ACHN (cell line): Measurements from ENCODE around the gene RABL2B.
"Not testable (repeated sequence)": the region's sequence is repeated elsewhere in the genome, so short reads cannot be mapped to it uniquely, and the experiment has no call there.

Experiments used
- DNase-seq: peaks from one replicate; pipeline ENCODE4 v3.0.0-alpha.2; 2015
- in situ Hi-C: cut with HindIII; loops from 2 replicates; pipeline ENCODE4 v1.10.0; 2017; ENCODE audit warnings: low sequenced_read_pairs, low pct_ligation_motif_present, low pct_unique_long_range_greater_than_20kb

Gene RABL2B

DNA sequence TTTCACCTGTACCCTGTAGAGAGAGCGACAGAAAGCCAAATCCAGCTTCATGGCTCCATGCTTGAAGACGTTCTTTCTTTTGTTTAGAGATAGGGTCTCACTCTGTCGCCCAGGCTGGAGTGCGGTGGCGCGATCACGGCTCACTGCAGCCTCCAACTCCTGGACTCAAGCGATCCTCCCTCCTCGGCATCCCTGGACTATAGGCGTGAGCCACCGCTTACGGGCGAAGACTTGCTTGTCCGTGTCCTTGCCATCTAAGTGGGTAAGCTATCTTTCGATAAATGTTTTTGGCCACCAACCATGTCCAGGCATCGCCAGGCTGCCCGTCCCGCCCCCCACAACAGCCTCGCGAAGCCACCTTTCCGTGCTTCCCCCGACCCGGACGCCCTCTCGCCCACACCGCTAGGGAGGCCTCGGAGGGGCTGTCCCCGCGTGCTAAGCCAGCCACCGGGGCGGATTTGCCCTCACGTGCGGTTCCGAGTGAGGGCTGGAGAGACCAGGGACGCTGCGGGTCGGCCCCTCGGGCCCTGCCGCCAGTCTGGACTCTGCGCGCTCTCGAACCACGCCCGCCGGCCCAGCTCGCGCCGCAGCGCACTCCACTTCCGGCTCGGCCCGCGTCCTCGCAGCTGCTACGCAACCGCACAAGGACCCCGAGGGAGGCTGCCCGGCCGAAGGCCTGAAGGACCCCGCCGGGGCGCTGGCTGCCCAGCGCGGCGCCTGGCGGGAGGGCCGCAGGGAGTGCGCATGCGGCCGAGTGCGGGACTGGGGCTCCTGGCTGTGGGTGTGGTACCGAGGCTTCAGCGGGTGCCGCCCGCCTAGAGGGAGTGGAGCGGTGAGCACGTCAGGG lies at the start of gene RABL2B:
Gene RABL2B, minus strand, starts transcription at position 604 of the 847 bp plus-strand sequence. CDS start 1,342 bp downstream, outside the sequence.
- in situ Hi-C loops = not testable (repeated sequence)
- peak; percentile 84 for DNase-seq

- in situ Hi-C loops, DNase-seq: not testable (repeated sequence)
Measured at GRCh38 chr22:50786936-50787335, 3.5 kb upstream of the RABL2B start.

DNA sequence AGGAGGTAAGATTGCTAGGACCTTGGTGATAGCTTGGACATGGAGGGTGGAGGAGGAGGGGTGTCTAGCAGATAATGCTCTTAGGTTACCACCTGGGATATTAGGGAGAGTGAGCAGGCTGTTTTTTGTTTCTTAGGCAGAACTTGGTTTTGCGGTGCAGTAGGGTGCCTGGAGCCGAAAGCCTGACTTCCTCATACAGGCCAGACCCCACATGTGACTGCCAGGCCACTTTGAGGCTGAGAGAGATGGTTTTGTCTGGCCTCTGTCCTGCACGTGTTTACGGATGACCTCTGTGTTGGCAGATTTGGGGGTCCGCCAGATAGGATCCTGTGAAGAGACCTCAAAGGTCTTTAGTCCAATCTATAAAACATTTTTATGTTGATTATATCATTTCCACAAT lies 1.9 kb upstream of the RABL2B start:
- in situ Hi-C loops, DNase-seq: not testable (repeated sequence)

- in situ Hi-C loops, DNase-seq: not testable (repeated sequence)
Measured at GRCh38 chr22:50783880-50784276, 442 bp upstream of the RABL2B start.

- not testable (repeated sequence) for DNase-seq
Measured at GRCh38 chr22:50782253-50782652, 1.2 kb downstream of the RABL2B start.

DNA sequence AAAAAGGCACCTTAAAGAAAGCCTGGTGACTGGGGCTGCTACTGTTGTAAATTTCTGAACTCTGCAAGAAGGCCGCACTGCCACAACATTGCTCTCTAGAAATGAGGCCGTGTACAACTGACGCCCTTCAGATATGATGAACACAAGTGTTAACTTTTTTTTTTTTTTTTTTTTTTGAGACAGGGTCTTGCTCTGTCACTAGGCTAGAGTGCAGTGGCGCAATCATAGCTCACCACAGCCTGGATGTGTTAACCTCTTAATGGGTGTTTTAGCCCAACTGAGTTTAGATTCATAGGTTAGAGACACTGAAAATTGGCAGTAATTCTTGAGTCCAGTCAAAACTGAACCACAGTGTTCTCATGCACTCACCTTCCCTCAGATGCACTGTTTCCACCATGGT lies 3.2 kb downstream of the RABL2B start:
- in situ Hi-C loops, DNase-seq: not testable (repeated sequence)

More at GRCh38 chr22:50782253-50782652, 1.2 kb downstream of the RABL2B start:
- in situ Hi-C loops = not testable (repeated sequence)

DNA sequence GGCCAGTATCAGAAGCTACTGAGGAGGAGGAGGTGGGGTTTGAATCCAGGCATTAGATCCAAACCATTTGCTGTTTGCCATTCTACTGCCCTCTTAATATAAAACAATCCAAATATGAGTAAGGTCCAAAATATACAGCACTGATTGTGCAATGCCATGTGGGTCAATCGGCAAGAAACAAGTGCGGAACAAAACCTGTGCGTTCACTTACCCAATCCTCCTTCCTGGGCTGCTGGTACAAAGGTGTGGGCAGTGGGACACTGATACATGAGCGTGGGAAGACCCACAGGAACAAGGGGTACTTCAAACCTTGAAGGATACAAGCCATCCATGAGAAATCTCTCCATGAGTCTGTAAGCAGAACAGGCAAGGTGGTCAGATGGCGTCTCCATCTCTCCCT lies 5.8 kb downstream of the RABL2B start:
- in situ Hi-C loops = not testable (repeated sequence)

GRCh38 chr22:50775132-50775531 lies 8.3 kb downstream of the RABL2B start:
- in situ Hi-C loops = not testable (repeated sequence)
- peak; percentile 47 for DNase-seq

More for the DNA sequence above, 5.8 kb downstream of the RABL2B start:
- DNase-seq = not testable (repeated sequence)

GRCh38 chr22:50764288-50764687 lies 19.1 kb downstream of the RABL2B start:
- in situ Hi-C loops = not testable (repeated sequence)

GRCh38 chr22:50761829-50762228 lies 21.6 kb downstream of the RABL2B start:
- DNase-seq, in situ Hi-C loops: not testable (repeated sequence)

More at GRCh38 chr22:50764288-50764687, 19.1 kb downstream of the RABL2B start:
- not testable (repeated sequence) for DNase-seq

DNA sequence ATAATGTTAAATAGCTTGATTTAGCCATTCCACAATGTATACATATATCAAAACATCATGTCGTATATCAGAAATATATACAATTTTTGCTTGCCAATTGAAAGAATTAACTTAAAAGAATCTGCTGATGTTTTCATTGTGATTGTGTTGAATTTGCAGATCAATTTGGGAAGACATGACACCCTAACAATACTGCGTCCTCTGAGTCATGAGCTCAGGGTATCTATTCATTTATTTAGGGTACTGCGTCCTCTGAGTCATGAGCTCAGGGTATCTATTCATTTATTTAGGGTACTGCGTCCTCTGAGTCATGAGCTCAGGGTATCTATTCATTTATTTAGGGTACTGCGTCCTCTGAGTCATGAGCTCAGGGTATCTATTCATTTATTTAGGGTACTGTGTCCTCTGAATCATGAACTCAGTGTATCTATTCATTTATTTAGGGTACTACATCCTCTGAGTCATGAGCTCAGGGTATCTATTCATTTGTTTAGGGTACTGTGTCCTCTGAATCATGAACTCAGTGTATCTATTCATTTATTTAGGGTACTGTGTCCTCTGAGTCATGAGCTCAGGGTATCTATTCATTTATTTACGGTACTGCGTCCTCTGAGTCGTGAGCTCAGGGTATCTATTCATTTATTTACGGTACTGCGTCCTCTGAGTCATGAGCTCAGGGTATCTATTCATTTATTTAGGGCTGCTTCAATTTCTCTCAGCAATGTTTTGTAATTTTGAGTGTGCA lies 23.7 kb downstream of the RABL2B start:
- peak; percentile 14 for DNase-seq
- in situ Hi-C loops = not testable (repeated sequence)

- in situ Hi-C loops = not testable (repeated sequence)
- peak; percentile 16 for DNase-seq
Measured at GRCh38 chr22:50756949-50757491, 26.4 kb downstream of the RABL2B start.

GRCh38 chr22:50756406-50756805 lies 27.0 kb downstream of the RABL2B start:
- in situ Hi-C loops, DNase-seq: not testable (repeated sequence)

DNA sequence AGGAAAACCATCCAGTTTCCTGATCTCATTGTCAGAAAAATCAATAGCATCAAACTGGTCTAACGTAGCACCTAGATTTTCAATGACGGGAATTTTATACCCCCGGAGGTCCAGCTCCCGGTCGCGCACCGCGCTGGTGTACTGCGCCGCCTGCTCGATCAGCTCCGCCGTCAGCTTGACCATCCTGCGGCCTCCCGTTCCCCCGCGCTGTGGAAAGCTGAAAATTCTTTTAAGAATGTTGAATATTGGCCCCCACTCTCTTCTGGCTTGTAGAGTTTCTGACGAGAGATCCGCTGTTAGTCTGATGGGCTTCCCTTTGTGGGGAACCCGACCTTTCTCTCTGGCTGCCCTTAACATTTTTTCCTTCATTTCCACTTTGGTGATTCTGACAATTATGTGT lies 28.2 kb downstream of the RABL2B start:
- in situ Hi-C loops, DNase-seq: not testable (repeated sequence)

- in situ Hi-C loops, DNase-seq: not testable (repeated sequence)
Measured at GRCh38 chr22:50749302-50750074, 33.9 kb downstream of the RABL2B start.

- in situ Hi-C loops, DNase-seq: not testable (repeated sequence)
Measured at GRCh38 chr22:50748630-50749029, 34.8 kb downstream of the RABL2B start.

DNA sequence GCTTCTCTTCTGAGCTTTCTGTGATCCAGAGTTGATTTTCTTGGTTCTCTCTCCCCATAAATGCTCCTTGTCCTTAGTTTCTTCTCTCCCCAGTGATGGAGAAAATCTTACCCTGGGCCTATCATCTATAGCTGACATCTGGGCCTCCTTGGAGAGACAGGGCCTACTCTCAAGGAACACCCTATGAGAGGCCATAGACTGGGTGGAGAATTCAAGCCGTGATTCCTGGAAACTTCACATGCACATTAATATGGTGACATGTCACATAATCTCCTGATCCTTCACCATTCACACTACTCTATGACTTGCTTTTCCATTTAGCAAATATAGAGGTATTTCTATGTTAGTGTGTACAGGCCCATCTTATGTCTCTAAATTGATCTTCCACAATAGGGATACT lies 35.9 kb downstream of the RABL2B start:
- DNase-seq, in situ Hi-C loops: not testable (repeated sequence)

- in situ Hi-C loops, DNase-seq: not testable (repeated sequence)
Measured at GRCh38 chr22:50744424-50744823, 39.0 kb downstream of the RABL2B start.
